Spleen (tissue), 7 donors: ENCODE data around the gene NTN4.

Experiments
- POLR2A ChIP-seq, 3 donors: fragments of 450-650 bp; IDR thresholded peaks; one replicate each; pipeline ENCODE4 v1.5.1; 2017; ENCODE audit warnings: antibody characterized with exemption in 3 of 3, mild to moderate bottlenecking in 1 of 3
- POLR2AphosphoS5 ChIP-seq, 3 donors: sonication (generic); formaldehyde crosslinking; IDR thresholded peaks; one replicate each; pipeline ENCODE4 v1.5.1; 2017; ENCODE audit warnings: antibody characterized with exemption in 3 of 3
- TF ChIP-seq, protein P1 (sequence below), 11 experiments: fragments of 200-600 bp in 7 of 11; fragments of 450-650 bp in 4 of 11; sonication (generic) in 4 of 11; IDR thresholded peaks in 8 of 11; conservative IDR thresholded peaks in 3 of 11; 1 replicate in 7 of 11; 2 replicates in 4 of 11; pipeline versions ENCODE4 v1.4.0 to v1.8.0; 2016 to 2021; ENCODE audit warnings: antibody characterized with exemption in 11 of 11, inconsistent platforms in 4 of 11, mild to moderate bottlenecking in 1 of 11
- donor health status: DM: no; HTN: no; CAD: no; lungs with moderate emphysema.
- donor health status: DM: no; HTN: no; CAD: no.
- donor health status: DM: no; HTN: no; CAD: no.

- TF ChIP-seq, protein P1, sequence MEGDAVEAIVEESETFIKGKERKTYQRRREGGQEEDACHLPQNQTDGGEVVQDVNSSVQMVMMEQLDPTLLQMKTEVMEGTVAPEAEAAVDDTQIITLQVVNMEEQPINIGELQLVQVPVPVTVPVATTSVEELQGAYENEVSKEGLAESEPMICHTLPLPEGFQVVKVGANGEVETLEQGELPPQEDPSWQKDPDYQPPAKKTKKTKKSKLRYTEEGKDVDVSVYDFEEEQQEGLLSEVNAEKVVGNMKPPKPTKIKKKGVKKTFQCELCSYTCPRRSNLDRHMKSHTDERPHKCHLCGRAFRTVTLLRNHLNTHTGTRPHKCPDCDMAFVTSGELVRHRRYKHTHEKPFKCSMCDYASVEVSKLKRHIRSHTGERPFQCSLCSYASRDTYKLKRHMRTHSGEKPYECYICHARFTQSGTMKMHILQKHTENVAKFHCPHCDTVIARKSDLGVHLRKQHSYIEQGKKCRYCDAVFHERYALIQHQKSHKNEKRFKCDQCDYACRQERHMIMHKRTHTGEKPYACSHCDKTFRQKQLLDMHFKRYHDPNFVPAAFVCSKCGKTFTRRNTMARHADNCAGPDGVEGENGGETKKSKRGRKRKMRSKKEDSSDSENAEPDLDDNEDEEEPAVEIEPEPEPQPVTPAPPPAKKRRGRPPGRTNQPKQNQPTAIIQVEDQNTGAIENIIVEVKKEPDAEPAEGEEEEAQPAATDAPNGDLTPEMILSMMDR (IDR thresholded peaks at IDR 0.05 in 8 of 11, conservative IDR thresholded peaks at IDR 0.05 in 3 of 11): no peak
- TF ChIP-seq POLR2A (IDR thresholded peaks at IDR 0.05) (no peak), POLR2AphosphoS5 (IDR thresholded peaks at IDR 0.05) (no peak)
Observed at GRCh38 chr12:95629392-95629791, 161.2 kb downstream of the NTN4 start.
